GM18907 (cell line): ENCODE measurements around the gene HNF1A.
A peak's percentile ranks its signal among the peaks of the same experiment; 100 is the strongest.

ENCODE experiments used
- ATAC-seq: cut with Tn5 transposase; IDR thresholded peaks from one replicate; pipeline ENCODE4 v1.9.1; 2021; ENCODE audit warnings: mild to moderate bottlenecking, moderate library complexity; ENCODE audit not compliant: unreplicated experiment

Gene HNF1A

GRCh38 chr12:121009741-121010140 lies 31.4 kb downstream of the HNF1A start:
- no peak for ATAC-seq

GRCh38 chr12:121010860-121011259 lies 32.5 kb downstream of the HNF1A start:
- ATAC-seq = no peak

GRCh38 chr12:121011820-121012219 lies 33.5 kb downstream of the HNF1A start:
- ATAC-seq = no peak

- ATAC-seq = no peak
These were observed 35.4 kb downstream of the HNF1A start for GRCh38 chr12:121013715-121014114.

GRCh38 chr12:121015825-121016766 lies 37.8 kb downstream of the HNF1A start, which contains the start of gene C12orf43:
C12orf43 (minus strand) TSS chr12:121016487; CDS start chr12:121016474, 13 bp downstream.
- ATAC-seq = peak; percentile 91

DNA sequence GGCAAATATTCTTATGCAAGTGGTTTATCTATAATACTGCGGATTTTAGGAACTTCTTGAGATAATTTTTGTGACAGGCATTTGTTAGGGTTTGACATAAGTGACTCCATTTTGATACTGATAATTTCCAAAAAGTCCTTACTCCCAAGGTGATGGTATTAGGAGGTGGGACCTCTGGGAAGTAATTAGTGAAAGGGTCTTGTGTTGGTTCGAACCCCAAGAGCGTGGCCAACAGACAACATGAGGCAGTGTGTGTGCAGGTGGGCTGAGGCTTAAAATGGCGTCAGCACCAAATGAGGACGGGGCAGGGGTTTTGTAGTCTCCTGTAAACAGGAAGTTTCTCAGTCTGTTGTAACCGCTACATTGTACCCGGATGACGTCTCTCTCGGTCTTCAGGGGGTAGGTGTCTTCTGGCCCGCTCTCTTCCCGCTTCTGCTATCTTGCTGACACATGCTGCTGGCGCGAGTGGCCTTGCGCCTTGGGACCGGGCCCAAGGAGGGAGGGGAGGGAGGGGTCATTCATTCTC lies 39.7 kb downstream of the HNF1A start:
- ATAC-seq = no peak

DNA sequence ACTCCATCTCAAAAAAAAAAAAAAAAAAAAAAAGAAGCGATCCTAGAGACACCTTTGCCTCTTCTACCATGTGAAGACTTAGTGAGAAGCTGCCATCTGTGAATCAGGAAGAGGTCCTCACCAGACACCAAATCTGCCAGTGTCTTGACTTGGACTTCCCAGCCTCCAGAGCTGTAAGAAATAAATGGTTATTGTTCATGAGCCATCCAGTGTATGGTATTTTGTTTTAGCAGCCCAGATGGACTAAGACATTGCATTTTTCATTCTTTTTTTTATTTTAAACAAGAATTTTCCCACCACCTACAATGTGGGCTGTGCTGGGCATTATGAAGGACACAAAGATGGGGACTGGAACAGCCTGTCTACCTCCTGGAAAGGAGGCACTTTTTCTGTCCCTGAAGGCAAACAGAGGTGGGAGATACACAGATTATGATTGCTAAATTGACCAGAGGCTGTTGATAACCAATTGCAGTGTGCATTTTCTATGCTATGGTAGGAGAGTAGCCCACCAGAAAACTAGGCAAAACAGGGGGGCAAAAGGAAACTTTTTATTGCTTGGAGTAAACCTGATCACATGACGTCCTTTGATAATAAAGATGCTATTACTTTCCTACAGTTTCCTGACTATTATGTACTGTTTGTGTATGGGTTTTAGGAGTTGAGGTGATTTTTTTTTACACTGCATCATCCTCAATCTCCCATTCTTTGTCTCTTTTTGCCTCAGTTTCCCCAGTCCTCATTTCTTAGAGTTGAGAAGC lies 40.7 kb downstream of the HNF1A start:
- no peak for ATAC-seq

DNA sequence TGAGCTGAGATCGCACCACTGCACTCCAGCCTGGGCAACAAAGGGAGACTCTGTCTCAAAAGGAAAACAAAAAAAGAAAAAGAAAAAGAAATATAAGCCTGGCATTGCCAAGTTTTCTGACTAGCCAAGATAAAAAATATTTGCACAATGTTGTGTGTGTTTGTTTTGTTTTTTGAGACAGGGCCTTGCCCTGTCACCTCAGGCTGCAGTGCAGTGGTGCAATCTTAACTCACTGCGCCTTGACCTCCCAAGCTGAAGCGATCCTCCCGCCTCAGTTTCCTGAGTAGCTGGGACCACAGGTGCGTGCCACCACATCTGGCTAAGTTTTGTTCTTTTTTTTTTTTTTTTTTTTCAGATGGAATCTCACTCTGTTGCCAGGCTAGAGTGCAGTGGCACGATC lies 43.4 kb downstream of the HNF1A start:
- ATAC-seq = no peak

- ATAC-seq = no peak
These were observed 44.4 kb downstream of the HNF1A start for GRCh38 chr12:121022713-121023112.

DNA sequence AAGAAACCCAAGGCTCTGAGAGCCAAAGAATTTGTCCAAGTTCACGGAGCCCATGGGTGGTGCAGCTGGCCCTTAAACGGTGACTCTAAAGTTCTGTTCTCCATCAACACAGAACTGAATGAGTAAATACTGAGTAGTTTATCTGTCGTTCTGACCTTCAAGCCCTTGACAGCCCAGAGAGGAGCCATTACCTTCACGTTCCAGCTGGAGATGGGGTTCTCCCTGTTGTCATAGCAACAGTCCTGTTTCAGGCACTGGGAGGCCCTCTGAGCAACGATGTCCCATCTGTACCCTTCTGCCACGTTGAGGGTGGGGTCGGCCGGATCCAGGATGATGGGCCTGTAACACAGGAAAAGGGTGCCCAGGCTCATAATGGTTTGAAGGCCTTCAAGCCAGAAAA lies 45.5 kb downstream of the HNF1A start:
- ATAC-seq = no peak

DNA sequence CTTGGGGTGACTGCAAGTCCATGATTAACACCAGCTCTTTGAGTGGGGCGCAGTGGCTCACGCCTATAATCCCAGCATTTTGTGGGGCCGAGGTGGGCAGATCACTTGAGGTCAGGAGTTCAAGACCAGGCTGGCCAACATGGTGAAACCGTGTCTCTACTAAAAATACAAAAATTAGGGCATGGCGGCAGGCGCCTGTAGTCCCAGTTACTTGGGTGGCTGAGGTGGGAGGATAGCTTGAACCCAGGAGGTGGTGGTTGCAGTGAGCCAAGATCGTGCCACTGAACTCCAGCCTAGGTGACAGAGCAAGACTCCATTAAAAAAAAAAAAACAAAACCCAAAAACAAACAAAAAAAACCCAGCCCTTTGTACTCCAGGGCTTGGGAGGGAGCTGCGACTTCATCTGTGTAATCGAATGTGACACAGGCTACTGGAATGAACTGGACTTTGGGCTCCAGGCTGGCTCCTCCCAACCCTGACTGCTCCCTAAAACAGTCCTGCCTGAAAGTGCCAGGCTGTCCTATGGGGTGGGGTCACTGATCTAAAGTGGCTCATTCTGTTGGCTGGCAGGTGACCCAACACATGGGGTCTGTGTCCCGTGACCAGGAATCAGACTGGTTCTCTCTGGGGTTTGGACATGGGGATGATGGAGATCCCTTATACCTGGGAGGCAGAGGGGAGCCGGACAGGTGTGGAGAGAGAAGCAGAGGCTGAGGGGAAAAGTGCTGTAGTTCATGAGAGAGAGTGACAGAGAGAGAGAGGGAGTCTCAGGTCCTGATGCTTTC lies 47.3 kb downstream of the HNF1A start:
- no peak for ATAC-seq

- ATAC-seq = no peak
These were observed 48.1 kb downstream of the HNF1A start for GRCh38 chr12:121026274-121027045.

- ATAC-seq = no peak
These were observed 52.4 kb downstream of the HNF1A start for GRCh38 chr12:121030576-121031212.

DNA sequence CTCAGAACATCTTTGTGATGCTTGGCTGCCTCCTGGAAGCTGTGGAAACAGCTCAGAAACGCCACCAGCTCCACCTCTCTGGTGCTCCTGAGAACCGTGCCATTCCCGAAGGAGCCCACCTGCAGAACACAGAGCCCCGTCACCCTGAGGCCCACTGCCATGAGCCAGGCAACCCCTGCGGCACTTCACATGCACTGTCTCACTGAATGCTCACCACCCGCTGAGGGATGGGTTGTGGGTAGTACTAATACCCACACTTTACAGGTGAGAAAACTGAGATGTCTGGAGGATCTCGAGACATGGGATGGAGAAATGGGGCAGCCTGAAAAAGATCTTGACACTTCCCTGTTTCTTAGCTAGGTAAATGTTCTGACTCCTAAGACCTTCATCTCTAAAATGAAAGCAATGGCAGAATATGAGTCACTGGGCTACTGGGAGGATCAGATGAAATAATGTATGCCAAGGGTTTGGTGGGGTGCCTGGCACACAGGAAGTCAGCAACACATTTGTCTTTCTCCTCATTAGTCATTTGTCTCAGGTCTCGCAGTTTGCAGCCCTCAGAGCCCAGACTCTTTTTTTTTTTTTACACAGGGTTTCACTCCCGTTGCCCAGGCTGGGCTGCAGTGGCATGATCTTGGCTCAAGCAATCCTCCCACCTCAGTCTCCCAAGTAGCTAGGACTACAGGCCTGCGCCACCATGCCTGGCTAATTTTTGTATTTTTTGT lies 55.4 kb downstream of the HNF1A start:
- no peak for ATAC-seq

DNA sequence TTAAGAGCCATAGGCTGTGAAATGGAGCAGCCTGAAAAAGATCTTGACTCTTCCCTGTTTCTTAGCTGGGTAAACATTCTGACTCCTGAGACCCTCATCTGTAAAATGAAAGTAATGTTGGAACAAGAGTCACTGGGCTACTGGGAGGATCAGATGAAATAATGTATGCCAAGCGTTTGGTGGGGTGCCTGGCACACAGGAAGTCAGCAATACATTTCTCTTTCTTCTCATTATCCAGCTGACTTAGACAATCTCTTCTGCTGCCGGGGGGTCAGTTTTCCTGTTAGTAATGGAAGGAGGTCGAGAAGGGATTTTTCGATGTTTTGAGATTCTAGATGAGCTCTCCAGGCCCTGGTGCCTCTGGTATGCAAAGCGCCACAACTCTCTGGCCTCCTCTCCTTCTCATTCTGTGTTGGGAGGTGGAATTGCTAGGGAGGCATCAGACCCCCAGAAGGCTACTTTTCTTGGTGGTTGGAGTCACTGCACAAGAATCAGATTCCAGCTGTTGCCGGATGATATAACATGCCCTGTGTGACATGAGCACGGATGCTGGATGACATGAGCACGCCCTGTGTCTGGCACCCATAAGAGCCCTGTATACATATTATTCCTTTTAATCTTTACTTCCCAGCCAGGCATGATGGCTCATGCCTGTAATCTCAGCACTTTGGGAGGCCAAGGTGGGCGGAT lies 56.4 kb downstream of the HNF1A start:
- ATAC-seq = no peak

DNA sequence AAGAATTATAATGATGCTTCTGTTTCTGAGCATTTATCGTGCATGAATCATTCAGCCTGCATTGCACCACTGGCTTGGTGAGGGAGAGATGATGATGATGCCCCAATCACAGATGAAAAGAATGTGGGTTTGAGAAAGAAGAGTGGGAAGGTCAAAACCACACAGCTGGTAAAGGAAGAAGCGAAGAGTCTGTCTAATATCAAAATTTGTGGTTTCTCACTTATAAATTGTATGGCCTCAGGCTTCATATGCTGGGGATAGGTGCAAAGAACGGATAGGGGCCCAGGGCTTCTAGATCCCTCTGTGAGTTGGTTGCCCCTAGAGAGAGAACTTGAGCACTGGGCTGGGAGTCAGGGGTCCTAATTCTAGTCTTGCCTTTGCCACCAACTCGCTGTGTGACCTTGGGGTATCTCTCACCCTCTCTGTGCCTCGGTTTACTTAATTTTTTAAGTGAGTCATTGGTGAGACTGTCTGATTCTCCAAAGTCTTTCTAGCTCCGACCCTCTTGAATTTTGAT lies 58.5 kb downstream of the HNF1A start:
- no peak for ATAC-seq

DNA sequence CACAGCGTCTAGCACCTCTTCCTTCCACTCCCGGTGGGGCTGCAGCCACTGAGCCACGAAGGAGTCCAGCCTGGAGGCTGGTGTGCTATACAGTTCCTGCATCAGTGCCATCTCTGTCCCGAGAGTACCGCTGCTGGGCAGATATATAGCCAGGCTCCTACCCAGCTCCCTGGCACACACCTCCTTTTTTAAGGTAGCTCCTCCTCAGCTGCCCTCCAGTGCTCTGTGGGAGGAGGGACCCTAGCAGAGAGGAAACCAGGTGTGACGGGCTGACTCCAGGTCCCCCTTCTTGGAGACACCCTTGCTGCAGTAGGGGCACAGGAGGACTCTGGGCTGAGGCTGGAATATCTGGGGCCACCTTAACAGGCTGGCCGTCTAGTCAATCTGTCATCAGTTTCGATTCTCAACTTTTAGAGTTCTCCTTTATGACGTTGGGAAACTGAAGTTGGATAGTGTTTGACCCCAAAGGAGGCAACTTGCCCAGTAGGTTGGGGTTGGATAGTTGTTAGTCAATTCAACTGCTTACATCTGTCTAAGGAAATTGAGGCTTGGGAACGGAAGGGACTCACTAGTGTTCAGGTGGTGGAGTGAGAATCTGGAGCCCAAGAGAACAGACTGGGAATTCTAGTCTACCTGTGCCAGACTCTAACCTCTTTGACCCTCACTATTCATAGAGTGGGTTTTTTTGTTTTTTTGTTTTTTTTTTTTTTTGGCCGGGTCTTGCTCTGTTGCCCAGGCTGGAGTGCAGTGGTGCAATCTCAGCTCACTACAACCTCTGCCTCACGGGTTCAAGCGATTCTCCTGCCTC lies 60.7 kb downstream of the HNF1A start, which contains the start of gene OASL:
Gene OASL, minus strand, starts transcription at position 386 of the 808 bp plus-strand sequence. Its CDS starts 275 bp downstream, at position 111.
- ATAC-seq = peak; percentile 85
